Measurements from ENCODE around the gene NHLH1.

NHLH1 gene

GRCh38 chr1:160404094-160404493 lies 37.2 kb downstream of the NHLH1 start:
- H3K27me3 ChIP-seq (ENCODE audit: insufficient read depth, low read length, poor library complexity), result no peaks in the 10 kb centered on the region
- 0 out of 2 replicates have a peak, but pooled peaks cover 3% of the 10 kb centered on the region for H4K20me1 ChIP-seq (ENCODE audit: insufficient read depth, low read length)
- peaks cover 24% of the 10 kb centered on the region for H3K4me1 ChIP-seq (ENCODE audit: insufficient read depth, low read length)
- no peak overlapping the region for H2AFZ ChIP-seq (ENCODE audit: low read depth, low read length)
- H3K4me2 ChIP-seq (ENCODE audit: insufficient read depth, low read length), result no peak overlapping the region
- no peak for DNase-seq
- H3K9me3 ChIP-seq (ENCODE audit: insufficient read depth, low read length, severe bottlenecking), result no peaks in the 10 kb centered on the region
- H3K79me2 ChIP-seq (ENCODE audit: insufficient read depth, low read length), result peaks cover 3% of the 10 kb centered on the region; the same call in 1 of the 2 replicates
- no peak for TF ChIP-seq EZH2 (IDR thresholded peaks at IDR 0.05; ENCODE audit: borderline replicate concordance, low read depth, low read length, severe bottlenecking)
- TF ChIP-seq, protein P1, sequence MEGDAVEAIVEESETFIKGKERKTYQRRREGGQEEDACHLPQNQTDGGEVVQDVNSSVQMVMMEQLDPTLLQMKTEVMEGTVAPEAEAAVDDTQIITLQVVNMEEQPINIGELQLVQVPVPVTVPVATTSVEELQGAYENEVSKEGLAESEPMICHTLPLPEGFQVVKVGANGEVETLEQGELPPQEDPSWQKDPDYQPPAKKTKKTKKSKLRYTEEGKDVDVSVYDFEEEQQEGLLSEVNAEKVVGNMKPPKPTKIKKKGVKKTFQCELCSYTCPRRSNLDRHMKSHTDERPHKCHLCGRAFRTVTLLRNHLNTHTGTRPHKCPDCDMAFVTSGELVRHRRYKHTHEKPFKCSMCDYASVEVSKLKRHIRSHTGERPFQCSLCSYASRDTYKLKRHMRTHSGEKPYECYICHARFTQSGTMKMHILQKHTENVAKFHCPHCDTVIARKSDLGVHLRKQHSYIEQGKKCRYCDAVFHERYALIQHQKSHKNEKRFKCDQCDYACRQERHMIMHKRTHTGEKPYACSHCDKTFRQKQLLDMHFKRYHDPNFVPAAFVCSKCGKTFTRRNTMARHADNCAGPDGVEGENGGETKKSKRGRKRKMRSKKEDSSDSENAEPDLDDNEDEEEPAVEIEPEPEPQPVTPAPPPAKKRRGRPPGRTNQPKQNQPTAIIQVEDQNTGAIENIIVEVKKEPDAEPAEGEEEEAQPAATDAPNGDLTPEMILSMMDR (IDR thresholded peaks at IDR 0.05; ENCODE audit: borderline replicate concordance, extremely low read depth, low read length, poor library complexity, severe bottlenecking), result no peak
- no peak overlapping the region for H3K27ac ChIP-seq (ENCODE audit: low read length)
- no peak for ATAC-seq (ENCODE audit: insufficient read depth, low read depth)
- no peak overlapping the region for H3K4me3 ChIP-seq (ENCODE audit: low read depth in 1 of 2, low read length in 2 of 2)
- H3K36me3 ChIP-seq (ENCODE audit: insufficient read depth, low read length), result no peaks in the 10 kb centered on the region
- H3K9ac ChIP-seq (ENCODE audit: low read depth, low read length), result no peak overlapping the region

- Histone ChIP-seq H3K9ac (ENCODE audit: low read depth, low read length) (no peak overlapping the region), H3K9me3 (ENCODE audit: insufficient read depth, low read length, severe bottlenecking) (no peaks in the 10 kb centered on the region), H3K4me2 (ENCODE audit: insufficient read depth, low read length) (no peak overlapping the region), H3K79me2 (ENCODE audit: insufficient read depth, low read length) (peaks cover 3% of the 10 kb centered on the region; the same call in 1 of the 2 replicates), H3K27ac (ENCODE audit: low read length) (no peak overlapping the region), H3K4me3 (ENCODE audit: low read depth in 1 of 2, low read length in 2 of 2) (no peak overlapping the region), H3K36me3 (ENCODE audit: insufficient read depth, low read length) (no peaks in the 10 kb centered on the region), H2AFZ (ENCODE audit: low read depth, low read length) (no peak overlapping the region), H3K4me1 (ENCODE audit: insufficient read depth, low read length) (peaks cover 16% of the 10 kb centered on the region), H4K20me1 (ENCODE audit: insufficient read depth, low read length) (0 out of 2 replicates have a peak, but pooled peaks cover 3% of the 10 kb centered on the region), H3K27me3 (ENCODE audit: insufficient read depth, low read length, poor library complexity) (no peaks in the 10 kb centered on the region)
- DNase-seq (no peak), ATAC-seq (ENCODE audit: insufficient read depth, low read depth) (no peak)
- no peak for TF ChIP-seq EZH2 (IDR thresholded peaks at IDR 0.05; ENCODE audit: borderline replicate concordance, low read depth, low read length, severe bottlenecking)
- TF ChIP-seq, protein P1 (IDR thresholded peaks at IDR 0.05; ENCODE audit: borderline replicate concordance, extremely low read depth, low read length, poor library complexity, severe bottlenecking), result no peak
Observed at GRCh38 chr1:160405331-160405877, 38.5 kb downstream of the NHLH1 start.

DNA sequence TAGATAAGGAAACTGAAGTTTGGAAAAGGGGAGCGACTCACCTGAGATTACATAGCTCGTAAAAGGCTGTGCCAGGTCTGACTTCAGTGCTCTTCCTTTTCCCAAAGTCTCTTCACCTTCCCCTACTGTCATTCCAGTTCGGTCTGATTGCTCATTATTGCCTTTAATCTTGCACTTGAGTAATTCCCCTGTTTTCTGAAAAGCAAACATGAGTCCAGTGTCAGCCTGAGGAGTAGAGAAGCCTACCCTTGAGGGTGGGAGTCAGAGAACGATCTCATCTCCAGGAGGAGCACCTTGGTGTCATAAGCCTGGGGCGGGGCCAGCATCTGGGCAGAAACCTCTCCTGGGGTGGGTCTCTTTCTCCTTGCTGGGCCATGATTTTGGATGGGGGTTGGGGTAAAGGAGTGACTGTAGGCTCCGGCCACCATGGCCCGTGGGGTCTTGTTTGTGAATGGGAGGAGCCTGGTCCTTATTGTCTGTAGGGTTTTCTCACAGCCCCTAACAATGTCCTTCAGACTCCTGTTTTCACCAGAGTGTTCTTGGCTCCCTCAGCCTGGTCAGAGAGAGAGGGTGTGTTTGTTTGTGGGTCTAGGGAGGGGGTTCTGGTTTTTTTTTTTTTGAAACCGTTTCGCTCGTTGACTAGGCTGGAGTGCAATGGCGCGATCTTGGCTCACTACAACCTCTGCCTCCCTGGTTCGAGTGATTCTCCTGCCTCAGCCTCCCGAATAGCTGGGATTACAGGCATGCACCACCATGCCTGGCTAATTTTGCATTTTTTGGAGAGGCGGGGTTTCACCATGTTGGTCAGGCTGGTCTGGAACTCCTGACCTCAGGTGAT lies 39.5 kb downstream of the NHLH1 start:
- Histone ChIP-seq H2AFZ (ENCODE audit: low read depth, low read length) (no peak overlapping the region), H4K20me1 (ENCODE audit: insufficient read depth, low read length) (0 out of 2 replicates have a peak, but pooled peaks cover 3% of the 10 kb centered on the region)

More for the DNA sequence above, 39.5 kb downstream of the NHLH1 start:
- H3K4me2 ChIP-seq (ENCODE audit: insufficient read depth, low read length), result no peak overlapping the region
- no peak overlapping the region for H3K27ac ChIP-seq (ENCODE audit: low read length)
- ATAC-seq (ENCODE audit: insufficient read depth, low read depth) (no peak), DNase-seq (no peak)
- no peaks in the 10 kb centered on the region for H3K36me3 ChIP-seq (ENCODE audit: insufficient read depth, low read length)
- no peak overlapping the region for H3K4me3 ChIP-seq (ENCODE audit: low read depth in 1 of 2, low read length in 2 of 2)
- no peaks in the 10 kb centered on the region for H3K27me3 ChIP-seq (ENCODE audit: insufficient read depth, low read length, poor library complexity)
- 0 out of 2 replicates have a peak, but pooled peaks cover under 1% of the 10 kb centered on the region for H3K79me2 ChIP-seq (ENCODE audit: insufficient read depth, low read length)
- peaks cover 10% of the 10 kb centered on the region for H3K4me1 ChIP-seq (ENCODE audit: insufficient read depth, low read length)
- no peak overlapping the region for H3K9ac ChIP-seq (ENCODE audit: low read depth, low read length)
- TF ChIP-seq, protein P1 (IDR thresholded peaks at IDR 0.05; ENCODE audit: borderline replicate concordance, extremely low read depth, low read length, poor library complexity, severe bottlenecking), result no peak
- no peak for TF ChIP-seq EZH2 (IDR thresholded peaks at IDR 0.05; ENCODE audit: borderline replicate concordance, low read depth, low read length, severe bottlenecking)
- no peaks in the 10 kb centered on the region for H3K9me3 ChIP-seq (ENCODE audit: insufficient read depth, low read length, severe bottlenecking)

Measured in DND-41 (cell line).